Astrocyte (in vitro differentiated cells and primary cell): Measurements from ENCODE around the gene FMN1.

Experiments
- EZH2 ChIP-seq: IDR thresholded peaks from 2 replicates; pipeline ENCODE4 v1.6.1; 2012; ENCODE audit warnings: mild to moderate bottlenecking, low read length, inconsistent platforms; ENCODE audit not compliant: insufficient read depth
- TF ChIP-seq, protein P1 (sequence below): IDR thresholded peaks from 2 replicates; pipeline ENCODE4 v1.5.1; 2011; ENCODE audit warnings: low read depth, mild to moderate bottlenecking, inconsistent platforms, low read length, moderate library complexity; ENCODE audit not compliant: insufficient read depth

DNA sequence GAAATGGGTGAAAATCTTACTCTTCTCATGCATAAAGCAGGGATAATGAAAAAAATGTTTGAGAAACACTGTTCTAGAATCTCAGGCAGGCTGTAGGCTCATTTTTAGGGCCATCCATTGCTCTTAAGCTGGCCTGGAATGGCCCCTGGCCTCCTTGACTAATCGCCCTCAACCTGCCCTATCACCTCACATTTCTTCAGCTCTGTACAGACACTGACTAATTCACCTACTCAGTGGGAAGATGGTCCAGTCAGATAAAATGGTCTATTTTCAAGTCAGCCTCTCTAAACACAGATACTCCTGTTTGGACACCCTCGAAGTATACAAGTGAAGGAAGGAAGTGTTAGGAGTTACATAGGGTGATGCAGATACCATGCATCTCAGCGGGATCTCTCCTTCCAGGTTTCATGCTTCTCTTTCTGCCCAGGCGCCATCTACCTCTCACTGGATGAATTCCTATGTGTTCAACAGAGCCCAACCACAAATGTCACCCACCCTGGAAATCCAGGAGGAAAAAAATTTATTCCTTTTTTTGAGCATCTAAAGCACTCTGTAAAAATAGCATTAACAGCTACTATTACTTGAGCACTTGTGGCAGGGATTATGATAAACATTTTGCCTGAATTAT, 12.1 kb downstream of the FMN1 start:
- TF ChIP-seq, protein P1, sequence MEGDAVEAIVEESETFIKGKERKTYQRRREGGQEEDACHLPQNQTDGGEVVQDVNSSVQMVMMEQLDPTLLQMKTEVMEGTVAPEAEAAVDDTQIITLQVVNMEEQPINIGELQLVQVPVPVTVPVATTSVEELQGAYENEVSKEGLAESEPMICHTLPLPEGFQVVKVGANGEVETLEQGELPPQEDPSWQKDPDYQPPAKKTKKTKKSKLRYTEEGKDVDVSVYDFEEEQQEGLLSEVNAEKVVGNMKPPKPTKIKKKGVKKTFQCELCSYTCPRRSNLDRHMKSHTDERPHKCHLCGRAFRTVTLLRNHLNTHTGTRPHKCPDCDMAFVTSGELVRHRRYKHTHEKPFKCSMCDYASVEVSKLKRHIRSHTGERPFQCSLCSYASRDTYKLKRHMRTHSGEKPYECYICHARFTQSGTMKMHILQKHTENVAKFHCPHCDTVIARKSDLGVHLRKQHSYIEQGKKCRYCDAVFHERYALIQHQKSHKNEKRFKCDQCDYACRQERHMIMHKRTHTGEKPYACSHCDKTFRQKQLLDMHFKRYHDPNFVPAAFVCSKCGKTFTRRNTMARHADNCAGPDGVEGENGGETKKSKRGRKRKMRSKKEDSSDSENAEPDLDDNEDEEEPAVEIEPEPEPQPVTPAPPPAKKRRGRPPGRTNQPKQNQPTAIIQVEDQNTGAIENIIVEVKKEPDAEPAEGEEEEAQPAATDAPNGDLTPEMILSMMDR = no peak
- no peak for TF ChIP-seq EZH2
